Right ventricle myocardium inferior (tissue), 1 donor: ENCODE measurements around the gene UMPS. TPM values are rescaled to one million over a fixed set of nuclear protein-coding genes. Genes with fewer than 3 reads are reported as not detected.
"Not testable (repeated sequence)": the region's sequence is repeated elsewhere in the genome, so short reads cannot be mapped to it uniquely, and the experiment has no call there.

ENCODE experiments used
- ATAC-seq: fragments of 200-7000 bp; cut with Tn5 transposase; one replicate; pipeline ENCODE4 v1.9.1; 2020; ENCODE audit warnings: mild to moderate bottlenecking, moderate library complexity
- DNase-seq: peaks from one replicate; pipeline ENCODE4 v3.0.0; 2021; ENCODE audit errors: missing footprints
- intact Hi-C: fragments of 100-400 bp; cut with DNase I; formaldehyde crosslinking; loops from one replicate; pipeline ENCODE4 v1.11.0; 2022
- microRNA-seq: library from miRNA; unstranded; fragments of <30 nt; microRNA quantifications from one replicate; pipeline ENCODE4 v1.2.0, GENCODE V29; 2020
- total RNA-seq: library from RNA; stranded (reverse); fragmentation: NEBNext Ultra II Directional; extraction: Animal tissue kit (Norgen Biotek cat#: 25700); gene quantifications from one replicate; pipeline ENCODE4 v1.2.1, GENCODE V29; 2021
- donor health status: DM: no; HTN: yes; CAD: no; lungs with severe emphysema.

UMPS gene
- total RNA-seq, 1 donor from 2014 or later: 9.4 TPM

DNA sequence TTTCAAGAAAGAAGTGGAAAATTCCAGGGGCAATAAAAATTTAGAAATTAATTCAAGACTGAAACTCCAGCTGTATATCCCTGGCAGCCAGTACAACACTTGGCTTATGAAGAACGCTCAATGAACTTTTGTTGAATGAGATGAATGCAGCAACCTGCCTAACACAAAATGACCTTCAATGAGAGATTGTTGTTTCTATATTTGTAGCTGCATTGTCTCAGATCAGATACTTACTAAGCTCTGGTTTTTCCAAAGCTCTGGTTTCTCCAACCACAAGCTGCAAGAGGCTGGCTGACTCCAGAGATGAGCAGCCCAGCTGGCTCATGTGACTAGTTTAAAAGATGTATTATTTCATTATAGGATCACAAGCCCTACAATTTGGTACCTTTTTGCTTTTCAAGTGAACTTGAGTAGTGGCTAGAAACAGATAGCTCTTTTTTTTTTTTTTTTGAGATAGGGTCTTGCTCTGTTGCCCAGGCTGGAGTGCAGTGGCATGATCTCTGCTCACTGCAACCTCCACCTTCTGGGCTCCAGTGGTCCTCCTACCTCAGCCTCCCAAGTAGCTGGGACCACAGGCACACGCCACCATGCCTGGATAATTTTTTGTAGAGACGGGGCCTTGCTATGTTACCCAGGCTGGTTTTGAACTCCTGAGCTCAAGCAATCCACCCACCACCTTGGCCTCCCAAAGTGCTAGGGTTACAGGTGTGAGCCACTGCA is 57.4 kb downstream of the UMPS start:
- ATAC-seq: no peak
- intact Hi-C loops: loop anchor here (5.0 kb wide), 1 partner anchor 45 kb away; no protein-coding TSS in a partner anchor
- DNase-seq: no peak

DNA sequence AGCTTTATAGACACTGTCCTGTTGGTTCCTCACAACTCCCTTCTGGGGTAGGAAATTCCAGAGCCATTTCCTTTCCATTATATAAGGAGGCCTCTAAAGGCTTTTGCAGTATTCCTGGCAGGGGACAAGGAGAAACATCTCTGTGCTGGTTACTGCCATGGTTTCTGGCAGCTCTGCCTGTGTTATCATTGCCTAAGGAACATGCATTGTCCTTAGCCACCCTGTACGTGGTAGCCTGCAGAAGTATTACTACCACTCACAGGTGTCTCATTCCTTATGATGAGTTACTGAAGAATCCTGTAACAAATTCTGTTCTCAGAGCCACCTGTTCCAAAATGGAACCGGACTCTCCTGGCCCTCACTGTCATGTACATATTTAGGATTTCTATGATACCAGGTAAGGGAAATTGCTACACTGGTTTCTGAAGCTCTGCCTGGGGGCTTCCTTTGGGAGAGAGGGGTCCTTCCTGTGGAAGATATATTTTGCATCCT is 58.0 kb downstream of the UMPS start:
- DNase-seq (no peak), ATAC-seq (no peak)
- intact Hi-C loops: loop anchor here (5.0 kb wide), 1 partner anchor 44 kb away; no protein-coding TSS in a partner anchor

- not testable (repeated sequence) for DNase-seq, ATAC-seq
- intact Hi-C loops: loop anchor here (5.0 kb wide), 1 partner anchor 43 kb away; no protein-coding TSS in a partner anchor
Measured at GRCh38 chr3:124789103-124789502, 58.9 kb downstream of the UMPS start.

DNA sequence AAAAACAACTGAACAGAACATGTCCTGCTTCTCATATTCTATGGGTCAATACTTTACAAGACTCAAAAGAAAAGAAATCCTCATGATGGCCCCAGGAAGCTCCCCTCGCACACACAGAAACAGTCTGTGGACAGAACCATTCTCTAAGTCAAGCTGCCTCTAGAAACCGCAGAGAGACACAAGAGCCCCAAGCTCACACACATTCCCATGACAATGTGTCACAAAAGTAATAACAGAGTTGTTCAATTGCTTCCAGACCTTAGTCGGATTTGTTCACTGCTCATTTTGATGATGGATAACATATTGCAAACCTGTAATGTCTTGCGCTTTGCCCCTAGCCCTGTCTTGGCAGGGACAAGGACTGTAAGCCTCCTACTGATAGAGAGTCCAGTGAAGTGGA is 60.9 kb downstream of the UMPS start:
- no peak for DNase-seq
- no peak for ATAC-seq
- intact Hi-C loops: no loop called here

GRCh38 chr3:124791639-124792151 is 61.4 kb downstream of the UMPS start:
- intact Hi-C loops: no loop called here
- DNase-seq (no peak), ATAC-seq (peak; percentile 72)

DNA sequence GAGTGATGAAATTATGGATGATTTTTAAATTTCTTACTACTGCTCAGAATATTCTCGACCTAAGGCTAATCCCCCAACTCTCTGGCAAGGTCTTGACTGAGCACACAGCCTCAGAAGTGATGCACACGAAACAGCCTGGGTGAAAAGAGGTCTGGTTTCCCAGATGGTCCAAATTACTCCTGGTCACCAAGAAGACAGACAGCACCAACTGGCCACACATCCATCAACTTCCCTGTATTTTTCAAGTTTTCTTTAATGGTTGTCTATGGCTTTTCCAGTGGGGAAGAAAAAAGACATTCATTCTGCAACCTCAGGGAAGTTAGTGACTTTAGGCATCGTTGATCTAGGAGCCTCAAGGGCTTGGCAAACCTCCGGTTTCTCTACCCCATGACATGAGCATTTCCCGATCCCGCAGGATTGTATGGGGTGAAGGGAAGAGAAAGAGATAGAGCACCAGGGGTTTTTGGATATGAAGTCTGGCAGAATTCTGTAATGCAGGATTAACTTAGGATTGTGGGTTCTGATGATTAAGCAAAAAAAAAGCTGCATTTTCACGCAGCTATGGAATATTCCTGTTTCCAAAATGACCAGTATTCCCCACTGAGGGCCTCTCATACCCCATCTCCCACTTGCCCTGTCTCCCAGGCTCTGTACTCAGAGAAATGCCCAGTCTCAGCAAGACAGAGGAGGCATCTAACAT is 62.2 kb downstream of the UMPS start:
- intact Hi-C loops: no loop called here
- DNase-seq (no peak), ATAC-seq (no peak)

DNA sequence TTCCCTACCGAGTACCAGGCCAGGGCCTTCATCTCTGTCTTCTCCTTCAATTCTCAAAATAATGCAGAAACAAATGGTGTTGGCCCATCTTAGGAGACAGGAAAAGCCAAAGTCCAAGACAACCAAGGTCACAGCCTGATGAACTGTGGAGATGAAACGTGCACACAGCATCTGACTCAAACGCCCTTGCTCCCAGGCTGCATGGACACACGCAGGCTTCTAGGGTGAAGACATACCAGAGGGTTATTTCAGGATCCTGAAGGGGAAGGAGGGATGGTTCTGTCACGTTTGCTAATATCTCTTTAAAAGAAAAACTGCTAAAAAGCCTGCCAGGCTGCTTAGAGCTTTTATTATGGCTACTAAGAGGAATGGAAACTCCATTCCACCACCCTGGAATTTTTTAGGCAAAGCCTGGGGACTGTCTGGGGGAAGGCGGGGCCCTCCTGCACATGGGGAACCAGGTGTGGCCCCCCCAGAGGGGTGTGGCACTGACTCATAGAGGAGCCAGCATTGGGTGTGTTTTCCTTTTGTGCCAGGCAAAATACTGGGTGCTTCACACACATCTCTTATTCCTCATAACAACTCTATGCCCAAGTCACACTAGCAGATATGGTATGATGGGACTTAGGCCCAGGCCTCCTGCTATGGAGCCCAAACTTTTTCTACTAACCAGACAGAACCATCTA is 62.9 kb downstream of the UMPS start:
- ATAC-seq (no peak), DNase-seq (no peak)

DNA sequence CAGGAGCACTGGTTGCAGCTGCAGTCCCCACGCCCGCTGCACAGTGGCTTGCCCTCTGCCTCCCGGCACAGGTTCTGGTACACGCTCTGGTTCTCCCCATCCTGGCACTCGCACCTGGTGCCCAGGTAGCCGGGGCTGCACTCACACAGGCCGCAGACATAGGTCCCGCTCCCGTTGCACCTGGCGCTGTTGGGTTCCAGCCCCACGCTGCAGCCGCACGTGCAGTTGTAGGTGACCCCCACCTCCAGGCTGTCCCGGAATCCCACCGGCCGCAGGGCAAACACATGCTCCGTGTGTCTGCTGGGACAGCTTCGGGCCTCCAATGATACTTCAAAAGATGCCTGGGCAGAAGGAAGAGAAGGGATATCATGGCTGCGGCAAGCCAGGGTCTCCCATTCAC is 66.2 kb downstream of the UMPS start:
- no peak for DNase-seq
- intact Hi-C loops: no loop called here
- no peak for ATAC-seq

More for the DNA sequence above, 62.9 kb downstream of the UMPS start:
- intact Hi-C loops: no loop called here

DNA sequence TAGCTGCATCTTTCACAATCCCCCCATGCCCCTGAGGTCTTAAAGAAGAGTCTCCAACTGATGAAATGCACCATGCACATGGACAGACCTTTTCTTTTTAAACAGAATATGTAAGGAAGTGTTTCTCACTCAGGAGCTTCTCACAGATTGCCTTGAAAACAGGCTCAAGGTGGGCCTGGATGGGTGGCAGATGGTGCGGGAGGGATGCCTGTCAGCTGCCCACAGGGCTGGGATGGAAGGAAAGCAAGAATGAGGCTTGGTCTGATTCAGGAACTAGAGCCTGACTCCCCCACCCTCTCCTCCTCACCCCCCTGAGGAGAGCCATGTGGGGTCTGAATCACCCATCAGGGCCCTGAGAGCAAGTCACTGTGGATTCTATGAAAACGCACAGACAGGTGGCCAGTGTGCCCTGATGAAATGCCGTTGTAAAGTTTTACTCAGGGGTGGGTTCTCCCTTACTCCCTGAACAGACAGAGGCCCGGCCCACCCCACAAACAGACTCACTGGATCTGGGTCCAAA is 67.2 kb downstream of the UMPS start:
- DNase-seq (no peak), ATAC-seq (no peak)
- intact Hi-C loops: no loop called here

Small RNA genes within 50 kb of the gene (microRNA-seq; reads per million reads assigned to microRNA genes)
- gene MIR544B: not detected

Other genes starting within 250 kb of the UMPS start
- gene ITGB5, start 156.9 kb downstream of the UMPS start, total RNA-seq: 109 TPM
- gene MUC13, start 204.3 kb downstream of the UMPS start, total RNA-seq: not detected